Endothelial cell (in vitro differentiated cells): ENCODE results near the gene LRP1B. TPM values are rescaled to one million over a fixed set of nuclear protein-coding genes. Genes with fewer than 3 reads are reported as not detected.

Experiments
- DNase-seq: peaks from one replicate; pipeline ENCODE4 v3.0.0; 2021; ENCODE audit warnings: low spot score
- H3K27ac Mint-ChIP-seq: one replicate; pipeline ENCODE4 v1.8.0; 2021; ENCODE audit warnings: mixed read lengths, inconsistent platforms; ENCODE audit not compliant: unreplicated experiment
- H3K27me3 Mint-ChIP-seq: one replicate; pipeline ENCODE4 v1.8.0; 2021; ENCODE audit warnings: mild to moderate bottlenecking, moderate library complexity, mixed read lengths, inconsistent platforms; ENCODE audit not compliant: unreplicated experiment
- H3K36me3 Mint-ChIP-seq: one replicate; pipeline ENCODE4 v1.8.0; 2021; ENCODE audit warnings: mild to moderate bottlenecking, low read depth, mixed read lengths, inconsistent platforms; ENCODE audit not compliant: unreplicated experiment
- H3K4me1 Mint-ChIP-seq: one replicate; pipeline ENCODE4 v1.8.0; 2021; ENCODE audit warnings: mild to moderate bottlenecking, mixed read lengths, inconsistent platforms; ENCODE audit not compliant: unreplicated experiment
- H3K4me3 Mint-ChIP-seq: one replicate; pipeline ENCODE4 v1.8.0; 2021; ENCODE audit warnings: mild to moderate bottlenecking, mixed read lengths, inconsistent platforms; ENCODE audit not compliant: unreplicated experiment
- H3K9me3 Mint-ChIP-seq: one replicate; pipeline ENCODE4 v1.8.0; 2021; ENCODE audit warnings: mixed read lengths, inconsistent platforms; ENCODE audit not compliant: unreplicated experiment
- total RNA-seq: library from RNA; stranded (reverse); fragmentation: NEBNext Ultra II Directional; extraction: Animal tissue kit (Norgen Biotek cat#: 25700); gene quantifications from one replicate; pipeline ENCODE4 v1.2.1, GENCODE V29; 2021; ENCODE audit not compliant: unreplicated experiment
- TF ChIP-seq, protein P1 (sequence below): fragments of 200-600 bp; sonication (generic); IDR thresholded peaks from one replicate; pipeline ENCODE4 v1.5.0; 2021; ENCODE audit warnings: antibody characterized with exemption; ENCODE audit not compliant: unreplicated experiment

Gene LRP1B
- total RNA-seq, 1 donor from 2014 or later = 1.4 TPM

DNA sequence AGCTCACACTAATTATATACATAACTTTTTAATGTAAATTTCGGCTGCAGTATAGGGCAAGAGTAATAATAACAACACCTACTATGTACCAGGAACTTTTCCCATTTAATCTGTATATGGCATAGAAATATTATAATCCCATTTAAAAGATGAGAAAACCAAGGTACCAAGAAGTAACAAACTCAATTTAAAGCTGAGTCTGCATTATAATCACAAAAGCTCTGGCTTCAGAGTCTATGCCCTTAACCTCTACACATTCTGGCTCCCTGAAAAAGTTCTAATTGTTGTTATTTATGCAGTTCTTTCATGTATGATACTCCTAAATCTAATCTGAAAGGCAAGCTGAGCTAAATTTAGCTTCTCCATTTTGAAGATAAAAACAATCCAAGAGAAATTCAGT, 1675.5 kb downstream of the LRP1B start:
- no peaks in the 10 kb centered on the region for H3K9me3 Mint-ChIP-seq
- no peaks in the 10 kb centered on the region for H3K36me3 Mint-ChIP-seq
- no peak overlapping the region for H3K27ac Mint-ChIP-seq
- no peak overlapping the region for H3K4me3 Mint-ChIP-seq
- TF ChIP-seq, protein P1, sequence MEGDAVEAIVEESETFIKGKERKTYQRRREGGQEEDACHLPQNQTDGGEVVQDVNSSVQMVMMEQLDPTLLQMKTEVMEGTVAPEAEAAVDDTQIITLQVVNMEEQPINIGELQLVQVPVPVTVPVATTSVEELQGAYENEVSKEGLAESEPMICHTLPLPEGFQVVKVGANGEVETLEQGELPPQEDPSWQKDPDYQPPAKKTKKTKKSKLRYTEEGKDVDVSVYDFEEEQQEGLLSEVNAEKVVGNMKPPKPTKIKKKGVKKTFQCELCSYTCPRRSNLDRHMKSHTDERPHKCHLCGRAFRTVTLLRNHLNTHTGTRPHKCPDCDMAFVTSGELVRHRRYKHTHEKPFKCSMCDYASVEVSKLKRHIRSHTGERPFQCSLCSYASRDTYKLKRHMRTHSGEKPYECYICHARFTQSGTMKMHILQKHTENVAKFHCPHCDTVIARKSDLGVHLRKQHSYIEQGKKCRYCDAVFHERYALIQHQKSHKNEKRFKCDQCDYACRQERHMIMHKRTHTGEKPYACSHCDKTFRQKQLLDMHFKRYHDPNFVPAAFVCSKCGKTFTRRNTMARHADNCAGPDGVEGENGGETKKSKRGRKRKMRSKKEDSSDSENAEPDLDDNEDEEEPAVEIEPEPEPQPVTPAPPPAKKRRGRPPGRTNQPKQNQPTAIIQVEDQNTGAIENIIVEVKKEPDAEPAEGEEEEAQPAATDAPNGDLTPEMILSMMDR = no peak
- DNase-seq = no peak
- H3K27me3 Mint-ChIP-seq = no peaks in the 10 kb centered on the region
- no peaks in the 10 kb centered on the region for H3K4me1 Mint-ChIP-seq

DNA sequence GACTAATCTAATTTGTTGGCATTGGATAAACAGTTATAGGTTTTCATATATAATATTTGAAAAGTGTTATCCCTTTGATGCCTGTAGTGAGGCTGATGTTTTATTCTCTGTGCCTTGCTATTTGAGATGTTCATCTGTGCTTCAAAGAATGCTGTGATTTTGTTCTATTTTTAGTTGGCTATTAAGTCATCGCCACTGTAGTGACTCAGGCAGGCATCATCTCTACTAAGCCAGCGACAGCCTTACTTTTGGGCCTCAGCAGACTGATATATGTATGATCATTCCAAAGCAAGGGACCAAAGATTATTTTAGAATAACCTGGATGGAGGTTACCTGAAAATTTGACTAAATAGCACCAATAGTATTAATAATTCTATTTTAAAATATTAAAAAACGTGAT, 1676.1 kb downstream of the LRP1B start:
- no peak for DNase-seq
- no peak overlapping the region for H3K27ac Mint-ChIP-seq

DNA sequence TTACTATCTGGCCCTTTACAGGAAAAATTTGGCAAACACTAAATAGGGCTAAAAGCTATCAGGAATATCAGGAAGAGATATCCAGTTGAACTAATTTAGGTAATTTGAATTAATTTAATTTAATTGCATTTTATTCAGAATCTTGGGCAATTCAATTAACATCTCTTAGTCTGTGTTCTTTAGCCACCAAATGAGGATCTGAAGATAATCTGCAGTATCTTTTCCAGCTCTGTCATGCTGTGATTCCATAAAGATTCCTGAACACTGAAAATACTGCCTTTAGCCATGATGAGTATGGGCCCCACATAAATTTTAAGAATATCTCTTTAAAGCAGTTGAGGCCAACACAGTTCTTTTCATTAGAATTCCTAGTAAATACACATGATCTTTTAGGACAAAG, 1679.5 kb downstream of the LRP1B start:
- no peak for DNase-seq
- Mint-ChIP-seq H3K27ac (no peak overlapping the region), H3K4me3 (no peak overlapping the region), H3K9me3 (no peaks in the 10 kb centered on the region), H3K36me3 (no peaks in the 10 kb centered on the region), H3K27me3 (no peaks in the 10 kb centered on the region), H3K4me1 (no peaks in the 10 kb centered on the region)
- TF ChIP-seq, protein P1 = no peak

More for the DNA sequence above, 1676.1 kb downstream of the LRP1B start:
- Mint-ChIP-seq H3K4me1 (no peaks in the 10 kb centered on the region), H3K36me3 (no peaks in the 10 kb centered on the region), H3K9me3 (no peaks in the 10 kb centered on the region), H3K27me3 (no peaks in the 10 kb centered on the region), H3K4me3 (no peak overlapping the region)
- TF ChIP-seq, protein P1 = no peak

DNA sequence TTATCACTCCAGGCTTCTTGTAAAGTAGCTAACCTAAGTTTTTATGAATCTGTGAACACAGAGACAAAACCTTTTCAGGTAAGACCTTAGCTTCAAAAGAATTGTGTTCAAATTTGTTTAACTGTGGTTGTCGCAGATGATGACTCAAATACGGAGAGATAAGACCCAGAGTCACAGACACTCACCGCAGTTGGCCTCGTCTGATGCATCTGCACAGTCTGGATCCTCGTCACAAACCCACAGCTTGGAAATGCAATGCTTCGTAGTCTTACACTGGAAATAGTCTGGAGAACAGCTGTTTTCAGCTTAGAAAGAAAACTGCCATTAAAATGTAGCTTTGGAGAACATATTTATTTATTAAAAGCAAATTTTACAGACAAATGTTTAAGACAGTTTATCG, 1688.5 kb downstream of the LRP1B start:
- Mint-ChIP-seq H3K9me3 (no peaks in the 10 kb centered on the region), H3K4me3 (no peak overlapping the region)

DNA sequence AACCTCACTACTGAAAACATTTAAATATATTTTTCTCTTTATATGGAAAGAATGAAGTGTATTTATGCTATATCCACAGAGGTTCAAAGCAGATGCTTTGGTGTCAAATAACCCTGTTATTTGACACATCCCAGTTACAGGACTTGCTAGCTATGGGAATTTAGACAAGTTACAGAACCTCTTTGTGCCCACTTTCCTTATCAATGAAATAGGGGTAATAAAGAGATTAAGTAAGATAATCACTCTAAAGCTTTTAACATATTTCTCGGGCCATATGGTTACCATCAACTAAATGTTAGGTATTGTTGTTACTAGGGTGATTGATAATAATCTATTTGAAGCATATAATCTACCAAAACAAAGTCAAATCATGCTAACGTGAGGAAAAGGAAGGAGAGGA, 1690.0 kb downstream of the LRP1B start:
- DNase-seq = no peak
- H3K27ac Mint-ChIP-seq = no peak overlapping the region
- TF ChIP-seq, protein P1 = no peak
- no peaks in the 10 kb centered on the region for H3K27me3 Mint-ChIP-seq
- H3K9me3 Mint-ChIP-seq = no peaks in the 10 kb centered on the region
- no peak overlapping the region for H3K4me3 Mint-ChIP-seq
- H3K36me3 Mint-ChIP-seq = no peaks in the 10 kb centered on the region
- peaks cover 8% of the 10 kb centered on the region for H3K4me1 Mint-ChIP-seq

More for the DNA sequence above, 1688.5 kb downstream of the LRP1B start:
- no peak overlapping the region for H3K27ac Mint-ChIP-seq
- no peak for DNase-seq
- TF ChIP-seq, protein P1 = no peak
- H3K36me3 Mint-ChIP-seq = no peaks in the 10 kb centered on the region
- H3K27me3 Mint-ChIP-seq = no peaks in the 10 kb centered on the region
- H3K4me1 Mint-ChIP-seq = no peaks in the 10 kb centered on the region
